ENCODE data around the gene ARL6IP6. TPM values are rescaled to one million over a fixed set of nuclear protein-coding genes. Genes with fewer than 3 reads are reported as not detected.

ARL6IP6 gene
- total RNA-seq, 1 experiment from 2014 or later, result 38.9 TPM

- Histone ChIP-seq H3K9me3 (ENCODE audit: control insufficient read depth, insufficient read depth, low read depth, low read length) (no peaks in the 10 kb centered on the region), H3K27ac (ENCODE audit: low read length) (no peak overlapping the region), H3K27me3 (ENCODE audit: control insufficient read depth, insufficient read depth, low read length) (no peaks in the 10 kb centered on the region), H3K4me1 (ENCODE audit: control insufficient read depth, insufficient read depth, low read length) (peaks cover 17% of the 10 kb centered on the region; the same call in 1 of the 2 replicates), H3K36me3 (ENCODE audit: control insufficient read depth, insufficient read depth, low read length) (peaks cover 17% of the 10 kb centered on the region), H3K4me3 (ENCODE audit: low read depth in 2 of 2, low read length in 2 of 2) (no peak overlapping the region)
- in situ Hi-C loops (cut with HindIII; ENCODE audit: low pct_unique_long_range_greater_than_20kb, low sequenced_read_pairs) (no loop called here), intact Hi-C loops (cut with micrococcal nuclease; ENCODE audit: unreplicated experiment) (no loop called here)
- no peak for ATAC-seq
- no TSS peak for BruUV-seq (replicated peaks)
- ChIA-PET CTCF (no interaction called here), POLR2A (no interaction called here)
- no peak for DNase-seq (ENCODE audit: low read depth, low spot score)
- TF ChIP-seq REST (IDR thresholded peaks at IDR 0.05; ENCODE audit: insufficient read depth in 1 of 2, low read depth in 2 of 2, low read length in 1 of 2) (no peak), POLR2AphosphoS5 (IDR thresholded peaks at IDR 0.05; ENCODE audit: low read depth, low read length) (no peak), TCF7L2 (IDR thresholded peaks at IDR 0.05; ENCODE audit: low read depth, low read length) (no peak), CTCF (IDR thresholded peaks at IDR 0.05) (no peak), SIN3A (IDR thresholded peaks at IDR 0.05; ENCODE audit: borderline replicate concordance, insufficient read depth, low read depth, low read length) (no peak)
These were observed 21.9 kb upstream of the ARL6IP6 start for GRCh38 chr2:152696476-152696875.

GRCh38 chr2:152701198-152701597 lies 17.2 kb upstream of the ARL6IP6 start:
- BruUV-seq (replicated peaks), result no TSS peak
- in situ Hi-C loops (cut with HindIII; ENCODE audit: low pct_unique_long_range_greater_than_20kb, low sequenced_read_pairs), result no loop called here
- DNase-seq (ENCODE audit: low read depth, low spot score), result no peak

More at GRCh38 chr2:152701198-152701597, 17.2 kb upstream of the ARL6IP6 start:
- Histone ChIP-seq H3K4me1 (ENCODE audit: control insufficient read depth, insufficient read depth, low read length) (peaks cover 4% of the 10 kb centered on the region; the same call in 1 of the 2 replicates), H3K36me3 (ENCODE audit: control insufficient read depth, insufficient read depth, low read length) (peaks cover 6% of the 10 kb centered on the region), H3K27me3 (ENCODE audit: control insufficient read depth, insufficient read depth, low read length) (no peaks in the 10 kb centered on the region), H3K27ac (ENCODE audit: low read length) (no peak overlapping the region), H3K9me3 (ENCODE audit: control insufficient read depth, insufficient read depth, low read depth, low read length) (no peaks in the 10 kb centered on the region), H3K4me3 (ENCODE audit: low read depth in 2 of 2, low read length in 2 of 2) (no peak overlapping the region)
- intact Hi-C loops (cut with micrococcal nuclease; ENCODE audit: unreplicated experiment), result no loop called here
- ChIA-PET POLR2A (no interaction called here), CTCF (no interaction called here)
- TF ChIP-seq POLR2AphosphoS5 (IDR thresholded peaks at IDR 0.05; ENCODE audit: low read depth, low read length), result no peak
- no peak for TF ChIP-seq TCF7L2 (IDR thresholded peaks at IDR 0.05; ENCODE audit: low read depth, low read length)
- no peak for TF ChIP-seq SIN3A (IDR thresholded peaks at IDR 0.05; ENCODE audit: borderline replicate concordance, insufficient read depth, low read depth, low read length)
- TF ChIP-seq REST (IDR thresholded peaks at IDR 0.05; ENCODE audit: insufficient read depth in 1 of 2, low read depth in 2 of 2, low read length in 1 of 2), result no peak
- no peak for TF ChIP-seq CTCF (IDR thresholded peaks at IDR 0.05)
- no peak for ATAC-seq

Measured in Panc1 (cell line).